Measurements from ENCODE around the gene PTPRT. TPM values are rescaled to one million over a fixed set of nuclear protein-coding genes. Genes with fewer than 3 reads are reported as not detected.

The PTPRT gene
- total and polyA plus RNA-seq, 2 of the 4 experiments (the other 2 are of a cell fraction) = not detected

GRCh38 chr20:42051921-42052320 lies 1137.8 kb downstream of the PTPRT start:
- Histone ChIP-seq H2AFZ (replicated peaks; ENCODE audit: low read length, poor library complexity) (no peak overlapping the region), H4K91ac (ENCODE audit: insufficient read depth, low read depth, low read length) (no peak overlapping the region), H3K36me3 (ENCODE audit: control insufficient read depth, insufficient read depth, low read length) (no peaks in the 10 kb centered on the region), H2BK15ac (ENCODE audit: low read depth, low read length) (no peak overlapping the region), H4K5ac (ENCODE audit: low read depth, low read length) (no peak overlapping the region), H2BK20ac (ENCODE audit: low read depth, low read length) (no peak overlapping the region), H2AK5ac (ENCODE audit: low read depth, low read length) (no peak overlapping the region), H2BK5ac (ENCODE audit: low read depth, low read length, poor library complexity, severe bottlenecking) (no peak overlapping the region), H3K79me1 (ENCODE audit: low read depth in 1 of 2, low read length in 2 of 2) (no peaks in the 10 kb centered on the region), H3K9me1 (ENCODE audit: insufficient read depth, low read length) (no peaks in the 10 kb centered on the region), H3K27me3 (ENCODE audit: control insufficient read depth, insufficient read depth, low read length) (no peaks in the 10 kb centered on the region), H3K23ac (ENCODE audit: low read depth, low read length) (no peak overlapping the region), H3K4ac (ENCODE audit: low read depth, low read length) (no peak overlapping the region), H3K4me1 (ENCODE audit: control insufficient read depth, insufficient read depth, low read length) (no peaks in the 10 kb centered on the region), H3K4me3 (ENCODE audit: insufficient read depth, low read depth, low read length) (no peak overlapping the region), H3K9ac (ENCODE audit: low read depth, low read length) (no peak overlapping the region), H3K18ac (ENCODE audit: low read depth, low read length) (no peak overlapping the region), H4K20me1 (ENCODE audit: insufficient read depth, low read length) (no peaks in the 10 kb centered on the region), H3K9me3 (ENCODE audit: control insufficient read depth, insufficient read depth, low read length) (peaks cover 24% of the 10 kb centered on the region), H2BK120ac (ENCODE audit: low read depth, low read length) (no peak overlapping the region), H3K56ac (ENCODE audit: extremely low read depth, insufficient read depth, low read length) (no peak overlapping the region), H3K27ac (ENCODE audit: insufficient read depth, low read length) (no peak overlapping the region), H3K14ac (replicated peaks; ENCODE audit: low read depth, low read length) (no peak overlapping the region), H4K8ac (ENCODE audit: low read depth in 2 of 2, low read length in 2 of 2) (no peak overlapping the region), H2AK9ac (replicated peaks; ENCODE audit: low read depth, low read length, poor library complexity) (no peak overlapping the region), H3K4me2 (ENCODE audit: low read depth, low read length) (no peak overlapping the region)
- dilution Hi-C loops (cut with HindIII; ENCODE audit: low sequenced_read_pairs, unreplicated experiment) = no loop called here
- TF ChIP-seq RAD21 (IDR thresholded peaks at IDR 0.05; ENCODE audit: low read length) (no peak), CHD1 (IDR thresholded peaks at IDR 0.05; ENCODE audit: low read depth, low read length) (no peak), NFE2L2 (IDR thresholded peaks at IDR 0.05; ENCODE audit: low read depth, low read length) (no peak), RCOR1 (IDR thresholded peaks at IDR 0.05; ENCODE audit: insufficient replicate concordance, low read length) (no peak), CEBPB (IDR thresholded peaks at IDR 0.05; ENCODE audit: low read depth, low read length) (no peak), POLR2A (IDR thresholded peaks at IDR 0.05; ENCODE audit: low read depth, low read length) (no peak), SMC3 (IDR thresholded peaks at IDR 0.05; ENCODE audit: low read depth, low read length) (no peak), FOS (IDR thresholded peaks at IDR 0.05; ENCODE audit: low read depth, low read length) (no peak)
- TF ChIP-seq, protein P1, sequence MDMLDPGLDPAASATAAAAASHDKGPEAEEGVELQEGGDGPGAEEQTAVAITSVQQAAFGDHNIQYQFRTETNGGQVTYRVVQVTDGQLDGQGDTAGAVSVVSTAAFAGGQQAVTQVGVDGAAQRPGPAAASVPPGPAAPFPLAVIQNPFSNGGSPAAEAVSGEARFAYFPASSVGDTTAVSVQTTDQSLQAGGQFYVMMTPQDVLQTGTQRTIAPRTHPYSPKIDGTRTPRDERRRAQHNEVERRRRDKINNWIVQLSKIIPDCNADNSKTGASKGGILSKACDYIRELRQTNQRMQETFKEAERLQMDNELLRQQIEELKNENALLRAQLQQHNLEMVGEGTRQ (IDR thresholded peaks at IDR 0.05; ENCODE audit: low read depth, low read length) = no peak
- TF ChIP-seq, protein P2, sequence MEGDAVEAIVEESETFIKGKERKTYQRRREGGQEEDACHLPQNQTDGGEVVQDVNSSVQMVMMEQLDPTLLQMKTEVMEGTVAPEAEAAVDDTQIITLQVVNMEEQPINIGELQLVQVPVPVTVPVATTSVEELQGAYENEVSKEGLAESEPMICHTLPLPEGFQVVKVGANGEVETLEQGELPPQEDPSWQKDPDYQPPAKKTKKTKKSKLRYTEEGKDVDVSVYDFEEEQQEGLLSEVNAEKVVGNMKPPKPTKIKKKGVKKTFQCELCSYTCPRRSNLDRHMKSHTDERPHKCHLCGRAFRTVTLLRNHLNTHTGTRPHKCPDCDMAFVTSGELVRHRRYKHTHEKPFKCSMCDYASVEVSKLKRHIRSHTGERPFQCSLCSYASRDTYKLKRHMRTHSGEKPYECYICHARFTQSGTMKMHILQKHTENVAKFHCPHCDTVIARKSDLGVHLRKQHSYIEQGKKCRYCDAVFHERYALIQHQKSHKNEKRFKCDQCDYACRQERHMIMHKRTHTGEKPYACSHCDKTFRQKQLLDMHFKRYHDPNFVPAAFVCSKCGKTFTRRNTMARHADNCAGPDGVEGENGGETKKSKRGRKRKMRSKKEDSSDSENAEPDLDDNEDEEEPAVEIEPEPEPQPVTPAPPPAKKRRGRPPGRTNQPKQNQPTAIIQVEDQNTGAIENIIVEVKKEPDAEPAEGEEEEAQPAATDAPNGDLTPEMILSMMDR (conservative IDR thresholded peaks at IDR 0.05; ENCODE audit: low read depth, low read length) = no peak
- POLR2A ChIA-PET (ENCODE audit: unreplicated experiment) = no interaction called here
- ATAC-seq (ENCODE audit: low read depth) (no peak), DNase-seq (no peak)
- intact Hi-C loops (cut with micrococcal nuclease) = no loop called here
- no CpG with 5 or more reads among the region's 5 CpGs for WGBS, 2 experiments (ENCODE audit: extremely low coverage in 2 of 2, insufficient read length in 1 of 2)
- BruUV-seq (replicated peaks) = no TSS peak
- in situ Hi-C loops (cut with MboI; ENCODE audit: low sequenced_read_pairs) = no loop called here
- CTCF ChIA-PET = no interaction called here

Measured in IMR-90 (cell line).